DMS153 (cell line): ENCODE data around the gene AGBL3.
"Not testable (repeated sequence)": the region's sequence is repeated elsewhere in the genome, so short reads cannot be mapped to it uniquely, and the experiment has no call there.

Experiments
- DNase-seq: peaks from one replicate; lab custom pipeline; 2025; lab: John Stamatoyannopoulos, UW

AGBL3 gene

GRCh38 chr7:135168489-135169140, 182.3 kb downstream of the AGBL3 start:
- no peak for DNase-seq

- DNase-seq, result peak; percentile 7
These were observed 183.0 kb downstream of the AGBL3 start for GRCh38 chr7:135169141-135169963.

- no peak for DNase-seq
These were observed 183.6 kb downstream of the AGBL3 start for GRCh38 chr7:135169964-135170273.

GRCh38 chr7:135170274-135170997, 184.1 kb downstream of the AGBL3 start, which contains the start of gene CYREN:
Gene CYREN, minus strand, starts transcription at chr7:135170707. Its CDS starts 1,785 bp downstream, at chr7:135168922.
- DNase-seq, result peak; percentile 91

- not testable (repeated sequence) for DNase-seq
These were observed 184.7 kb downstream of the AGBL3 start for GRCh38 chr7:135170998-135171481.

GRCh38 chr7:135171581-135172291, 185.4 kb downstream of the AGBL3 start:
- DNase-seq, result not testable (repeated sequence)

- not testable (repeated sequence) for DNase-seq
These were observed 187.6 kb downstream of the AGBL3 start for GRCh38 chr7:135173916-135174315.

- DNase-seq, result no peak
These were observed 188.6 kb downstream of the AGBL3 start for GRCh38 chr7:135174941-135175340.

GRCh38 chr7:135175931-135176330, 189.6 kb downstream of the AGBL3 start:
- DNase-seq, result no peak

GRCh38 chr7:135177028-135177696, 190.9 kb downstream of the AGBL3 start:
- no peak for DNase-seq

GRCh38 chr7:135178364-135178763, 192.1 kb downstream of the AGBL3 start:
- no peak for DNase-seq

GRCh38 chr7:135179321-135179925, 193.1 kb downstream of the AGBL3 start:
- no peak for DNase-seq

- DNase-seq, result no peak
These were observed 193.8 kb downstream of the AGBL3 start for GRCh38 chr7:135180122-135180521.

GRCh38 chr7:135181261-135181928, 195.1 kb downstream of the AGBL3 start:
- no peak for DNase-seq

GRCh38 chr7:135181929-135182678, 195.8 kb downstream of the AGBL3 start:
- no peak for DNase-seq

GRCh38 chr7:135183478-135183877, 197.2 kb downstream of the AGBL3 start:
- no peak for DNase-seq

- DNase-seq, result no peak
These were observed 198.0 kb downstream of the AGBL3 start for GRCh38 chr7:135184254-135184841.
